ENCODE data around the gene ZIM2. TPM values are rescaled to one million over a fixed set of nuclear protein-coding genes. Genes with fewer than 3 reads are reported as not detected.

Gene ZIM2
- total and polyA plus RNA-seq, 2 experiments from 2014 or later, result not detected

GRCh38 chr19:56877069-56877715, 36.7 kb upstream of the ZIM2 start:
- no peak for DNase-seq
- Histone ChIP-seq H3K9me2 (ENCODE audit: insufficient read depth) (no peaks in the 10 kb centered on the region), H3K9me3 (ENCODE audit: low read depth) (no peaks in the 10 kb centered on the region), H3K4me2 (ENCODE audit: unreplicated experiment) (no peak overlapping the region), H3K27ac (no peak overlapping the region), H3K9ac (no peak overlapping the region), H3F3A (ENCODE audit: insufficient read depth) (no peaks in the 10 kb centered on the region), H3K27me3 (replicated peaks; ENCODE audit: insufficient read depth) (no peaks in the 10 kb centered on the region), H3K36me3 (ENCODE audit: low read depth) (no peaks in the 10 kb centered on the region), H4K20me1 (ENCODE audit: insufficient read depth) (no peaks in the 10 kb centered on the region), H3K79me2 (ENCODE audit: insufficient read depth) (no peaks in the 10 kb centered on the region), H3K4me3 (no peak overlapping the region), H2AFZ (no peak overlapping the region), H3K4me1 (ENCODE audit: insufficient read depth) (no peaks in the 10 kb centered on the region)
- TF ChIP-seq EZH2phosphoT487 (IDR thresholded peaks at IDR 0.05; ENCODE audit: insufficient read depth, low read depth) (no peak), EZH2 (IDR thresholded peaks at IDR 0.05; ENCODE audit: insufficient read depth, poor library complexity, severe bottlenecking) (no peak)
- in situ Hi-C loops (cut with MboI), result no loop called here
- WGBS, 2 experiments (ENCODE audit: low coverage in 1 of 2, low lambda C conversion rate in 2 of 2, missing lambda C conversion rate in 2 of 2), result 32 to 37% methylated on average over 19 of the region's 19 CpGs

- WGBS, 2 experiments (ENCODE audit: low coverage in 1 of 2, low lambda C conversion rate in 2 of 2, missing lambda C conversion rate in 2 of 2), result 12 to 20% methylated on average over 3 of the region's 3 CpGs
- no peaks in the 10 kb centered on the region for H3K36me3 ChIP-seq (ENCODE audit: low read depth)
- in situ Hi-C loops (cut with MboI), result no loop called here
- DNase-seq, result no peak
- no peaks in the 10 kb centered on the region for H3K9me2 ChIP-seq (ENCODE audit: insufficient read depth)
- no peaks in the 10 kb centered on the region for H3K79me2 ChIP-seq (ENCODE audit: insufficient read depth)
- H3K4me1 ChIP-seq (ENCODE audit: insufficient read depth), result no peaks in the 10 kb centered on the region
- H3K4me3 ChIP-seq, result no peak overlapping the region
- H3F3A ChIP-seq (ENCODE audit: insufficient read depth), result no peaks in the 10 kb centered on the region
- TF ChIP-seq EZH2phosphoT487 (IDR thresholded peaks at IDR 0.05; ENCODE audit: insufficient read depth, low read depth), result no peak
- TF ChIP-seq EZH2 (IDR thresholded peaks at IDR 0.05; ENCODE audit: insufficient read depth, poor library complexity, severe bottlenecking), result no peak
- no peak overlapping the region for H2AFZ ChIP-seq
- H3K27ac ChIP-seq, result no peak overlapping the region
- no peaks in the 10 kb centered on the region for H4K20me1 ChIP-seq (ENCODE audit: insufficient read depth)
- no peak overlapping the region for H3K9ac ChIP-seq
- no peaks in the 10 kb centered on the region for H3K9me3 ChIP-seq (ENCODE audit: low read depth)
- H3K27me3 ChIP-seq (replicated peaks; ENCODE audit: insufficient read depth), result no peaks in the 10 kb centered on the region
- H3K4me2 ChIP-seq (ENCODE audit: unreplicated experiment), result no peak overlapping the region
These were observed 35.2 kb upstream of the ZIM2 start for GRCh38 chr19:56875717-56876116.

DNA sequence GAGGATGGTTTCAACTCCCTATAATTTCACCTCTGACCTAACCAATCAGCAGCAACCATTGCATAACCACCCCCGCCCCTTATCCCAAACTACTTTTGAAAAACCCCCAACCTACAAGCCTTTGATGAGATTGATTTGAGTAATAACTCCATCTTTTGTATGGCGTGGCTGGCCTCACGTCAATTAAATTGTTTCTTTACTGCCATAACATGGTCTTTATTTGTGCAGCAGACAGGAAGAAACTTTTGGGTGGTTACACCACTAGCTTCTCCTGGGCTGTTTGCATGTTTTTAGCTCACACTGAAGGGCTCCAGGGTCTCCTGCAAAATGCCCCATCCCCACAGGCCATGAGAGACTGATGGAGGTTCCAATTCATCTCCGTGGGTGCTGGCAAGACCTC, 34.0 kb upstream of the ZIM2 start:
- no peak for TF ChIP-seq EZH2 (IDR thresholded peaks at IDR 0.05; ENCODE audit: insufficient read depth, poor library complexity, severe bottlenecking)
- no peak for TF ChIP-seq EZH2phosphoT487 (IDR thresholded peaks at IDR 0.05; ENCODE audit: insufficient read depth, low read depth)

GRCh38 chr19:56873493-56873892, 33.0 kb upstream of the ZIM2 start:
- 40 to 47% methylated on average over 5 of the region's 5 CpGs for WGBS, 2 experiments (ENCODE audit: low coverage in 1 of 2, low lambda C conversion rate in 2 of 2, missing lambda C conversion rate in 2 of 2)
- no peaks in the 10 kb centered on the region for H3K9me3 ChIP-seq (ENCODE audit: low read depth)
- H3K36me3 ChIP-seq (ENCODE audit: low read depth), result no peaks in the 10 kb centered on the region
- H3F3A ChIP-seq (ENCODE audit: insufficient read depth), result no peaks in the 10 kb centered on the region
- no peak overlapping the region for H2AFZ ChIP-seq
- in situ Hi-C loops (cut with MboI), result no loop called here
- no peak overlapping the region for H3K4me3 ChIP-seq
- no peak overlapping the region for H3K4me2 ChIP-seq (ENCODE audit: unreplicated experiment)
- no peaks in the 10 kb centered on the region for H3K9me2 ChIP-seq (ENCODE audit: insufficient read depth)
- no peaks in the 10 kb centered on the region for H3K4me1 ChIP-seq (ENCODE audit: insufficient read depth)
- no peak overlapping the region for H3K9ac ChIP-seq
- H3K79me2 ChIP-seq (ENCODE audit: insufficient read depth), result no peaks in the 10 kb centered on the region
- DNase-seq, result no peak
- H3K27ac ChIP-seq, result no peak overlapping the region
- no peaks in the 10 kb centered on the region for H3K27me3 ChIP-seq (replicated peaks; ENCODE audit: insufficient read depth)
- H4K20me1 ChIP-seq (ENCODE audit: insufficient read depth), result no peaks in the 10 kb centered on the region
- no peak for TF ChIP-seq EZH2phosphoT487 (IDR thresholded peaks at IDR 0.05; ENCODE audit: insufficient read depth, low read depth)

More for the DNA sequence above, 34.0 kb upstream of the ZIM2 start:
- H3K4me3 ChIP-seq, result no peak overlapping the region
- no peaks in the 10 kb centered on the region for H4K20me1 ChIP-seq (ENCODE audit: insufficient read depth)
- no peaks in the 10 kb centered on the region for H3K79me2 ChIP-seq (ENCODE audit: insufficient read depth)
- H3K27ac ChIP-seq, result no peak overlapping the region
- H3K27me3 ChIP-seq (replicated peaks; ENCODE audit: insufficient read depth), result no peaks in the 10 kb centered on the region
- no peak overlapping the region for H2AFZ ChIP-seq
- H3F3A ChIP-seq (ENCODE audit: insufficient read depth), result no peaks in the 10 kb centered on the region
- H3K4me2 ChIP-seq (ENCODE audit: unreplicated experiment), result no peak overlapping the region
- in situ Hi-C loops (cut with MboI), result no loop called here
- no peaks in the 10 kb centered on the region for H3K36me3 ChIP-seq (ENCODE audit: low read depth)
- no peaks in the 10 kb centered on the region for H3K4me1 ChIP-seq (ENCODE audit: insufficient read depth)
- no peak for DNase-seq
- H3K9me2 ChIP-seq (ENCODE audit: insufficient read depth), result no peaks in the 10 kb centered on the region
- WGBS, 2 experiments (ENCODE audit: low coverage in 1 of 2, low lambda C conversion rate in 2 of 2, missing lambda C conversion rate in 2 of 2), result 17 to 24% methylated on average over 4 of the region's 4 CpGs
- H3K9ac ChIP-seq, result no peak overlapping the region
- no peaks in the 10 kb centered on the region for H3K9me3 ChIP-seq (ENCODE audit: low read depth)

- H3K9me2 ChIP-seq (ENCODE audit: insufficient read depth), result no peaks in the 10 kb centered on the region
- TF ChIP-seq EZH2 (IDR thresholded peaks at IDR 0.05; ENCODE audit: insufficient read depth, poor library complexity, severe bottlenecking) (no peak), EZH2phosphoT487 (IDR thresholded peaks at IDR 0.05; ENCODE audit: insufficient read depth, low read depth) (no peak)
- WGBS, 2 experiments (ENCODE audit: low coverage in 1 of 2, low lambda C conversion rate in 2 of 2, missing lambda C conversion rate in 2 of 2), result 36 to 37% methylated on average over 8 of the region's 8 CpGs
These were observed 29.4 kb upstream of the ZIM2 start for GRCh38 chr19:56869886-56870285.

More at GRCh38 chr19:56869886-56870285, 29.4 kb upstream of the ZIM2 start:
- Histone ChIP-seq H3K4me2 (ENCODE audit: unreplicated experiment) (no peak overlapping the region), H3F3A (ENCODE audit: insufficient read depth) (no peaks in the 10 kb centered on the region), H3K9ac (no peak overlapping the region), H3K9me3 (ENCODE audit: low read depth) (no peaks in the 10 kb centered on the region), H4K20me1 (ENCODE audit: insufficient read depth) (no peaks in the 10 kb centered on the region), H3K4me3 (no peak overlapping the region), H3K79me2 (ENCODE audit: insufficient read depth) (no peaks in the 10 kb centered on the region), H3K36me3 (ENCODE audit: low read depth) (no peaks in the 10 kb centered on the region), H2AFZ (no peak overlapping the region), H3K4me1 (ENCODE audit: insufficient read depth) (no peaks in the 10 kb centered on the region), H3K27ac (no peak overlapping the region), H3K27me3 (replicated peaks; ENCODE audit: insufficient read depth) (no peaks in the 10 kb centered on the region)
- DNase-seq, result no peak
- in situ Hi-C loops (cut with MboI), result no loop called here

All from GM23248 (cell line).